Stimulated activated CD8-positive, alpha-beta memory T cell treated with anti-CD3 and anti-CD28 coated beads, Interleukin-7, amount 100 ng/mL, for 1 hour (primary cell): ENCODE measurements around the gene SUDS3.

Experiments used
- DNase-seq, 2 donors: peaks; one replicate each; pipeline ENCODE4 v3.0.0-alpha.2; 2020; ENCODE audit warnings: low read depth in 2 of 2

The SUDS3 gene

GRCh38 chr12:118447181-118447580 is 70.8 kb downstream of the SUDS3 start:
- DNase-seq = no peak

DNA sequence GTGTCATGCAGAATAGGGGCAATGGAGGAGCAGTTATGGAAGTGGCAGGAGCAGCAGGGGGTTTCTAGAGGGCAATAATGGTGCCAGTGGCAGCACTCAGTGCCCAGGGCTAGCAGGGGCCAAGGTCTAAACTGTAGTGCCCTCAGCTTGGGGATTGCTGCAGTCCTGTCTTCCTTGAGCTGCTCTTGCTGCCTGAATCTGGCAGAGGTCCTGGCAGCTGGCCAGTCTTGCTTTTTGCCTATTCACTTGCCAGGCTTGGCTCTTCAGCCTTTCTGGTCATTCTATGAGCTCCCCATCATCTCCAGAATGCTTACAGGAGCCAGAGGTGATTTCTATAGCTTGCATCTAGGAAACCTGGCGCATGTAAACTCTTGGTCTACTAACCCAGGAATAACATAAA is 72.0 kb downstream of the SUDS3 start:
- no peak for DNase-seq

GRCh38 chr12:118455327-118455726 is 79.0 kb downstream of the SUDS3 start:
- no peak for DNase-seq

- no peak for DNase-seq
Measured at GRCh38 chr12:118456741-118457140, 80.4 kb downstream of the SUDS3 start.

GRCh38 chr12:118459110-118459509 is 82.8 kb downstream of the SUDS3 start:
- DNase-seq = no peak

DNA sequence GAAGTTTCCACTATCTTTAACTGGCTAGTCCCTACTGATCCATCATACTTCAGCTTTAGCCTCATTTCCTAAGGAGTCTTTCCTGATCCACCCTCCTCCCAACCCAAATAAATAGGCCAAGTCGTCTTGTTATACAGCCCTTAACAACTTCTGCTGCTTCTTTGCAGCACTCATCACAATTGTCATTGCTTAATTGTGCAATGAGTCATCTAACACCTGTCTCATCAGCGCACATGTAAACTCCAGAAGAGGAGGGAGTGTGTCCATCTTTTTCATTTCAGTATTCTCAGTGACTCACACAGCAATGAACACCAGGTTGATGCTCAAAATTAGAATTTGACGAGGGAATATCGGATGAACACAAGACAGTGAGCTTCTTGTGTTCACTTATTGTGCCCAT is 87.3 kb downstream of the SUDS3 start:
- DNase-seq = no peak

DNA sequence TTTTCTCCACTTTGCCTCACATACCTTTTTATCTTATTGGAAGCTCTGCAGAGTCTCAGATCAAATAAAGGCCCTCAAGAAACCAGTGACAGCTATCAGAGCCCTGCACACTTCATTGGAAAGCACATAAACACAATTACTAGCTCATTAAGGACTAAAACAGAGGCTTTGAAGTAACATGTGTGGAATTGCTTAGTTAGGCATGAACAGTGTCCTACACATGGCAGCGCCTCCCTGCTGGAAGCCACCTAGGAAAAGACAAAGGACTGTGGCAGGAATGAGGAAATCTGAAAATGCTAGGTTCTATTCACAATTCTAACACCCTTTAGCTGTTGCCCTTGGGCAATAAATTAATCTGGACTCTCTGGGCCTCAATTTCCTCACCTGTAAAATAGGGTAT is 89.4 kb downstream of the SUDS3 start:
- DNase-seq = no peak
